Gastrocnemius medialis (tissue), 4 donors: ENCODE data around the gene EFNA1.

Experiments
- POLR2A ChIP-seq, 2 donors: fragments of 450-650 bp; IDR thresholded peaks; one replicate each; pipeline ENCODE4 v1.6.1; 2017; ENCODE audit warnings: antibody characterized with exemption in 2 of 2, mild to moderate bottlenecking in 2 of 2, moderate library complexity in 2 of 2
- TF ChIP-seq, protein P1 (sequence below), 5 experiments: fragments of 450-650 bp in 3 of 5; fragments of 200-600 bp in 2 of 5; sonication (generic) in 2 of 5; IDR thresholded peaks in 4 of 5; conservative IDR thresholded peaks in 1 of 5; 1 replicate in 4 of 5; 2 replicates in 1 of 5; pipeline ENCODE4 v1.5.1; 2016 to 2019; ENCODE audit warnings: antibody characterized with exemption in 5 of 5, mild to moderate bottlenecking in 3 of 5, moderate library complexity in 3 of 5

DNA sequence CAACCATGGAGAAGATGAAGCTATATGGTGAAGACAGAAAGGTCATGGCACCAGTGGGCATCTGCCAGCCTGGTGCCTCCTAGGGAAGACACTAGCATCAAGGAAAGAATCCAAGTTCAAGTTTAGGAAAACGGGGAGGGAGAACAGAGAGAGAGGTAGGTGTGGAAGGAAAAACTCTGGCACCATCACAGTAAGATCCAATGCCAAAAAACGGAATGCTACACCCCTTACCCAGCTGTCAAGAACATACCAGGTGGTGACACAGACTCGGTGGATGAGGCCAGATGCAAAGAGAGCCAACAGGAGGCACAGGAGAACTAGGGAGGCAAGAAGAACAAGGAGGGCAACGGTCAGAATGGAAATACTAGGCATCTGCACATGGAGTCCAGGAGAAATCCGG lies 41.9 kb downstream of the EFNA1 start:
- TF ChIP-seq, protein P1, sequence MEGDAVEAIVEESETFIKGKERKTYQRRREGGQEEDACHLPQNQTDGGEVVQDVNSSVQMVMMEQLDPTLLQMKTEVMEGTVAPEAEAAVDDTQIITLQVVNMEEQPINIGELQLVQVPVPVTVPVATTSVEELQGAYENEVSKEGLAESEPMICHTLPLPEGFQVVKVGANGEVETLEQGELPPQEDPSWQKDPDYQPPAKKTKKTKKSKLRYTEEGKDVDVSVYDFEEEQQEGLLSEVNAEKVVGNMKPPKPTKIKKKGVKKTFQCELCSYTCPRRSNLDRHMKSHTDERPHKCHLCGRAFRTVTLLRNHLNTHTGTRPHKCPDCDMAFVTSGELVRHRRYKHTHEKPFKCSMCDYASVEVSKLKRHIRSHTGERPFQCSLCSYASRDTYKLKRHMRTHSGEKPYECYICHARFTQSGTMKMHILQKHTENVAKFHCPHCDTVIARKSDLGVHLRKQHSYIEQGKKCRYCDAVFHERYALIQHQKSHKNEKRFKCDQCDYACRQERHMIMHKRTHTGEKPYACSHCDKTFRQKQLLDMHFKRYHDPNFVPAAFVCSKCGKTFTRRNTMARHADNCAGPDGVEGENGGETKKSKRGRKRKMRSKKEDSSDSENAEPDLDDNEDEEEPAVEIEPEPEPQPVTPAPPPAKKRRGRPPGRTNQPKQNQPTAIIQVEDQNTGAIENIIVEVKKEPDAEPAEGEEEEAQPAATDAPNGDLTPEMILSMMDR (IDR thresholded peaks at IDR 0.05 in 4 of 5, conservative IDR thresholded peaks at IDR 0.05 in 1 of 5), result no peak
- TF ChIP-seq POLR2A (IDR thresholded peaks at IDR 0.05), result no peak
